GM21619 (cell line): ENCODE measurements around the gene LPCAT1.

Experiments used
- ATAC-seq: cut with Tn5 transposase; IDR thresholded peaks from one replicate; pipeline ENCODE4 v1.9.1; 2021; ENCODE audit not compliant: unreplicated experiment

LPCAT1 gene

DNA sequence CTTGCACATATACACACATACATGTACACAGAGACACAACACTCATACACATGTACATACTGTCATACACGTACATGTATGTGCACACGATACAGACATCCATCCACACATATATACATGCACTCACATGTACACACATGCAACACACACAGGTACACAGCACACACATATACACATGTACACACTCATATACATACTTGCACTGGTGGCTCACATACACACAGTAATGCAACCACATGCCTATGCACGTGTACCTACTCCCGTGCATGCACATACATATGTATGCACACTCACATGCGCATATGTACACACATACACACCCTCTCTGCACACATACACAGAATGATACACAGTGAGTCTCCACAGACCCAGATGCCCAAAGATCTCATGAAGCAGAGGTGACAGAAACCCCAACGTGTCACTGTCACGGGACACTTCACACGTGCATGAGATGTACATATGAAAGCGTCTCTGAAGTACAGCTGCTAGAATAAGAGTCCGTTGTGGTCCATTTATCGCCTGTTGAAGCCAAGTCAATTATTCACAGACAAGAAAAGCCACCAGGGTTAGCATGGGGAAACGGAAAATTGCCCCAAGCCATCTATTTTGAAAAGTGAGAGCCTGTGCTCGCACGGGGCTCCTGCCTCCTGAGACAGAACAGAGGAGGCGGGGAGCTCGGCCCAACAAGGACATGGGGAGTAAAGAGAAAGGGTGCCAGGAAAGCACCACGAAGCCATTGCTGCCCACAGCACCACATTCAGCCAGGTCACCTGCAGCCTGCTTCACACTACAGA, 24.9 kb downstream of the LPCAT1 start:
- peak; percentile 31 for ATAC-seq

DNA sequence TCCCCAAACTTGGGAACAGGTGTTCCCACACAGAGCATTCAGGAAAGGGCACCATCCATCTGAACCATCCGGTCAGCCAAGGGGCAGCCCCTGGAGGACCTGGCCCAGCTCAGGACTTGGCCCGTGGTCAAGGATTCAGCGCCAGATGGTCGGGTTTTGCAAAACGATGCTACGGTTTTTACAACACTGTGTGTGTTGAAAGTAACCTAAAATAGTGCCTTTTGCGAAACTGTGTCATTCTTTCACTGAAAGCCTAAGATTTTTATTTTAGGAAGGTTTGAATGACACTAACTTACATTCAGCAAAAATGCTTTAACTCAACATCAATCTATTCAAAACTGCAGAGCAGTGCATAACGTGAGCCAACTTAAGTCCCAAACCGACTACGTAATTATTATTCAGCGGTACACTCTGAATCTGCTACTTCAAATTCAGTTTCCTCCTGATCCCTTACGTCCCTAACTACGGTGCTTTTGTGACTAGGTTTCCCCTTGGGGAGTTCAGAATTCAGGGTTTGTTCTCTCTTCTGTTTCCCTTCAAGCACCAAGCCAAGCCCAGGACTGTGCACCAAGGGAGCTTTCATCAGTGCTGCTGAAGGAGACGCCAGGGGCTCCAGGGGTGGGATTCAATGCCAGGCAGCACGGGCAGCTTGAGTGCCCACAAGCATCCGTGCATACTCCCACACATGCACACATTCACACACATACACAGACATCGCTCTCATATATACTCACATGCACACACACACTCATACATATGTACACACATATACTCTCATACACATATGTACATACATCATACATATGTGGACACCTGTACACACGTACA, 25.8 kb downstream of the LPCAT1 start:
- peak; percentile 26 for ATAC-seq

DNA sequence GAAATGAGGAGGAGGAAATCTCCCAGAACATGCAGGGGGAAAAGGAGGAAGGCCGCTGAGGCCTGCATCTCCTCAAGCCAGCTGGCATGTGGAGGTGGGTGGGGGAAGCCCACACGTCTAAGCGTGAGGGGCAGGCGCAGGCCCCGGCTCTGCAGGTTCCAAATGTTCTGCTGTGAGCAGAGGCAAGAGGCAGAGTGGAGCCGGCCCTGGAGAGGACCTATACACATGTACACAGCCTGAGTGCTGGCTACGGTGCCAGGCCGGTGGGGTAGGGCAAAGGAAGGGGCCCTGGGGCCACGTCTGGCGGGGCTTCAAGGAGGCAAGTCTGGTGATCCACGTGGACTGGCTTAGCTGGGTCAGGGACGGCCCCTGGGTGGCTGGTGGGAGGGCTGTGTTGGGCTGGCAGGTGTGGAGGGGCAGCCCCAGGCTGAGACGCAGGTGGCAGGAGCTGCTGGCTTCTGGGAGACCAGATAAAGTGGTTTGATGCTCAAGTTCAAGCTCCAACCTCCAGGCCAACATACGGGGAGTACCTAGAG, 26.4 kb downstream of the LPCAT1 start:
- ATAC-seq: peak; percentile 24

DNA sequence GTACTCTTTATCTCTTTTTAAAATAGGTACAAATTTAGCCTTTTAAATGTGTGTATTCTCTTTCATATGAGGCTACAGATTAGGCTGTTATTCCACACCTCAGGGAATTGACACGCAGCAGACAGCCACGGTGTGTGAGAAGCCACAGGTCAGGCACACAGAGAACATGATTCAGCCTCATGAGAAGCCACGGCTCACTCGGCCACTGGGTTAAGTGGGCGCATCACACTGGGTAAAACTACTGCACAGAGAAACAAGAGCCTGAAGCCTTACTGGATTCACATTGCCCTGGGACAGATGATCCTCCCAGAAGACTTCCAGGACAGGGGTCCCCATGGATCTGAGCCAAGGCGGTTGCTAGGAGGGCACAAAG, 28.2 kb downstream of the LPCAT1 start:
- no peak for ATAC-seq

DNA sequence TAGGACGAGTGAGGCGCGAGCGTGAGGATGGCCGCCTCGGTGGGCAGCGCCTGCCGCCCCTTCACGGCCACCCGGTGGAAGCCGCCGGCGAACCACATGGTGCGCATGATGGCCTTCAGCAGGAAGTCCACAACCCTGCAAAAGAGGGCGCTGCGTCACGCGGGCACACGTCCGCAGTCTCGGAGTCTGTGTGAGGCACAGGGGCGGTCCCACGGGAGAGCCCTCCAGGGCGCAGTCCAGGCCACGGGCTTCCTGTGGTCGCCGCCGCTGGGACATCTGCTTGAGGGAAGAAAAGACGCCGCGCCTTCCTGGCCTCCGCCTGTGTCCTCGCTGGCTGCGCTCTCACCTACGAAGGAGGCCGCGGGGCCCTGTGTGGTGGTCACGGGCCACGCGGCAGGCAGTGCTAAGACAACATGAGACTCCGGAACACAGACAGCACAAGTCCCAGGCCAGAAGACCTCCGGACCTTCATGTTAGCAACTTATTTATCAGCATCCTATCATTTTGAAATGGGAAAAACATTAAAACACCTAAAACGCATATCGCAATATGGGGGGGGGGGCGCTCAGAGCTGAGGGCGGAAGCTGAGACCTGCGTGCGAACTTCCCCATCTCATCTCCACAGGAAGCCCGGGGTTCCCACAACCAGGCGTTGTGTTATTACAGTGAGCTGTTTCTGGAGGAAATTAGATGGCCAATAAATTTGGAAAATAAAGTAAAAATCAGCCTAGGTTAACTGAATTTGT, 28.8 kb downstream of the LPCAT1 start:
- peak; percentile 35 for ATAC-seq

DNA sequence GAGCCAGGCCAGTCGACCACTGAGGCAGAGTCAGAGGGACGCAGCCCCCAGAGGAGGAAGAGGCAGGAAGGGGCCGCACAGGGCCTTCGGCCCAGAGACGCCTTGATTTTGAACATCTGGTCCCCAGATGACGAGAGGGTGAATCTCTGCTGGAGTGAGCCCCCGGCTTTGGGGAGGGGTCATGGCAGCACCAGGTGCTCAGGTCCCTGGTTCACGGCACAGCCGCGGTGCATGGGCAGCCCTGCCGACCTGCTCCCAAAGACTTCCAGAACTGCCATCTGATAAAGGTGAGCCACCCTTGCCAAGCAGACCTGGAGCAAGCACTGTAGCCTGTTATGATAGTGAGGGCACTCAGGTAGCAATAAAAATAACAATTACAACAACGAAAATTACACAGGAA, 29.8 kb downstream of the LPCAT1 start:
- ATAC-seq: no peak

DNA sequence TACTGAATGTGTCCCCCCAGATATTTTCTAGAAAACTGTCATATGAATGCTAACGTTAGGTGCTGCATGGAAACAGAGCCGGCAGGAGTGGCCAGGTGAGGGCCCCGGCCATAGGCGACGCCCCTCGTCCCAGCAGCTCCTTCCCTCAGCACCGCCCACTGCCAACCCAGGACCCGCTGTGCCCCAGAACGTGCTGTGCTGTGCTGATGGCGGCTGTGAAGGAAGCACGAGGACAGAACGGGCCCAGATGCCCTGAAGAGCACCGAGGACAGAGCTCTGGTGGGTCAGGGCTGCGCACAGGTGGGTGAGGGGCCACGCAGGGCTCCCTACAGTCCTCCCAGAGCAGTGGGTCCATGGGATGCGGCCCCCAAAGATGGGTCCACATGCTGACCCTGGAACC, 30.3 kb downstream of the LPCAT1 start:
- ATAC-seq: no peak

DNA sequence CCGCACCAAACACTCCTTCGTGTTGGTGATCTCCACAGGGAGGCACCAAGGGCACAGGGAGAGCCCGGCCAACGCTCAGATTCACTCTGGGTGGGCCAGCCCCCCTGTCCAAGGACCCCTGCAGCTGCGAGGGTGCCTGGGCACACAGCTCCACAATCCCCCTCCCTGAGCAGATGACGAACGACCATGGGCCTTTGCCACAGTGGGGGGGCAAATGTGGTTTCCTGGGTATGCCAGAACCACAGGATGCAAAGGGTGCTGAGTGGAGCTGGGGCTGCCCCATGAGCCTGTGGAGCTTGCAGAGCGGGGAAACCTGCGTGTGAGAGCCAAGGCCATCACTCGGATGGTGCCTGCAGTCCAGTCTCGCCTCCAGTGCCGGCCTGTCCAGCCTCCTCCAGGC, 31.0 kb downstream of the LPCAT1 start:
- ATAC-seq: no peak

DNA sequence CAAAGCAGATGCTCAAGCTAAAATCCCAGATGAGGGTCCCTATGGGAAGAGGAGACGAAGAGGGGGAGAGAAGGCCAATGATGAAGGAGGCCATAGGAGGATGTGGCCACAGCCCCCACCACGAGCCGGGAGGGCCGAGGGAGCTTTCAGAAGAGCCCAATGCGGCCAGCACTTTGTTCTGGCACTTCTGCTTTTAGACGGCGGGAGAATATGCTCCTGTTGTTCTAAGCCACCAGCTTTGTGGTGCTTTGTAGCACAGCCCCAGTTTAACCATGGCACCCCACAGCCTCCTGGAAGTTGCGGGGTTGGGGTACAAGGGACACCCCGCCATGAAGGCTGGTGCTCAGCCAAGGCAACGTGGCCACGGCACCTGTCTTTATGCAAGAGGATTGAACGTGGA, 33.4 kb downstream of the LPCAT1 start:
- no peak for ATAC-seq

DNA sequence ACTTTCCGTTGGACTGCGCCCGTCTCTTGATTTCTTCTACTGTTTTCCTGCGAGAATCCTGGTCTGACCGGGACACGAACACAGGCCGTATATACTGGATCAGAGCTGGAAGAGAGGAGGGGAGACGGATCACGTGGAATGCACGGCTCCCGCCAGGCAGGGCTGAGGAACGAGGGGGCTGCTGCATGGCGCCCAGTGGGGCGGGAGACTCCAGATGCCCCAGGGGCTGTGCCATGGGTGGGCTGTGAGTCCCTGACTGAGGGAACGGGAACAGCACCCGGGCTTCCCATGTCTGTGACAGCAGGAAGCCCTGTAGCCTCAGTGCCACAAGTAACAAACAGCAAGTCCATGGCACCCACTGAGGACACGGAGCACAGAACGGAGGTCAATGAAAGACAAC, 34.0 kb downstream of the LPCAT1 start:
- ATAC-seq: no peak

DNA sequence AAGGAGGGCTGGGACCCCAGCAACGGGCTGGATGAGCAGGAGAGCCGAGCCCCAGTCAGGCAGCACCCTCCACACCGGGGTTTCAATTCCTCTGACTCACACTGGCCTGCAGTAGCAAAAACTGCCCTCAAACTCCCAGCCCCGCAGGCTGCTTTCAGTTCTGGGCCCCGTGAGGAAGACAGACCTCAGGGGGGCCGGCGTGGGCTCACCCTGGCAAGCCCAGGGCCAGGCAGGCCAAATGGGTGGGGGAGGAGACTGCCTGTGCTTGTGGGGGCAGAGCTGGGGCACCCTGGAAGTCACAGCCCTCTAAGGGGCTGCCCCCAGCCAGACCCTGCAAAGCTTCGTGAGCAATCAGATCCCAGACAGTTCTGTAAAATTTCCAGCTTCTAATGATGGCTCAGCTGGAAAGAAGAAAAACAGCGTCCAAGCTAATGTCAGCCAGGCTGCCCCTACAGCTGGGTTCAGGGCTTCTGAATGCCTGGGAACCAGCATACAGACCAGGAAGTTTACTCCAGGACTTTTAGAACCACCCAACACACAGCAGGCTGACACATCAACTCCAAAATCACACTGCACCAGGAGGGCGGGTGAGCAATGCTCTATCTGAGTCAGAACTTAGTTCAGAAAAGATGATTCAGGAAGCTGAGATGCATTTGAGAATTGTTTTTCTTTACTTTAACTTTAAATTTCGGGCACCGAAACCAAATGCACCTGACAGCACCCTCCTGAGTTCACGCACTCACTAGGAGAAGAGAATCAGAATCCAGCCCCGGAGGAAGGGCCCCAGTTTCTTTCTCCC, 34.7 kb downstream of the LPCAT1 start:
- ATAC-seq: peak; percentile 45

DNA sequence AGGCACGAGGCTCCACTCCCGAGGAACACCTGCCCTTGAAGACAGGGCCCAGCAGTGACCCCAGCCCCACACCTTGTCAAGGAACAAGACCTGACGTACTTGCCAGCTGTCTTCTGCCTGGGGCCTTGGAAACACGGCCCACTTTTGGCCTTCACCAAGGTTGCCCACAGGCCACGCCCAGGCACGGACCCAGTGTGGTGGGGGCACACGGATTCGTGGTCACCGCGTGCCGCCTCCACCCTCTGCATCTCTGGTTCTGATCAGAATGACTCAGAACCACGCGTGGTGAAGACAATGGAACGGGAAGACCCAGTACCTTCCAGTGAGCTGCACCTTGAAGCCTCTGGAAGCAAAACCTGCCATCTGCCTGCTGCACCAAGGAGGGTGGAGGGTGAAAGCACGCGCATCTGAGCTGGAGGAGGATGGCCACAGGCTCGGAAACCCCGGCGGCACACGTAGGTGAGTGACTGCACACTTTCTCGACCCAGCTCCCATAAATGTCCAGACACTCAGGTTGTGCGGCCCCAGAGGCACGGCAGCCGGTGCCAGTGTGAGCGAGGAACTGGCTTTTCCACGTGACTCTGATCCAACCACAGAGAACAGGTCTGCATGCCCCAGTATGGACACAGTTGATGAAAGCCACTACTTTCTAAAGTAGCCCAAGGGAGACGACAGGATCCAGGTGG, 36.5 kb downstream of the LPCAT1 start:
- ATAC-seq: no peak

DNA sequence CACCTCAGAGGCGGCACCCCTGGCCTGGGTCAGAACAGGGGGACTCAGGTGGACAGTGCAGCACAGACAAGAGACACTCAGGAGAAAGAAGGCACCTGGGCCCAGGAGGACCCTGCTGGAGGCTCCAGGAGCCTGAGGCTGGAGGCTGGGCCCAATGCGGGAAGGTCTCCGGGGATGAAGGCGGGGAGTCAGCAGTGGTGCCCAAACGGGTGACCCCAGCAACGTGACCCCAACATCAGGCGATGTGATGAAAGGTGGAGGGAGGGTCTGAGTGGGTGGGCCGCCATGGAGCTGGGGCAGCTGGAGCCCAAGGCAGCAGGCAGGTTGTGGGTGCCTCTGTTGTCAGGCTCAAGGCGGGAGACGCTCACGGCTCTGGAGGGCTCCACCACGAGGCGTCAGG, 37.5 kb downstream of the LPCAT1 start:
- no peak for ATAC-seq

DNA sequence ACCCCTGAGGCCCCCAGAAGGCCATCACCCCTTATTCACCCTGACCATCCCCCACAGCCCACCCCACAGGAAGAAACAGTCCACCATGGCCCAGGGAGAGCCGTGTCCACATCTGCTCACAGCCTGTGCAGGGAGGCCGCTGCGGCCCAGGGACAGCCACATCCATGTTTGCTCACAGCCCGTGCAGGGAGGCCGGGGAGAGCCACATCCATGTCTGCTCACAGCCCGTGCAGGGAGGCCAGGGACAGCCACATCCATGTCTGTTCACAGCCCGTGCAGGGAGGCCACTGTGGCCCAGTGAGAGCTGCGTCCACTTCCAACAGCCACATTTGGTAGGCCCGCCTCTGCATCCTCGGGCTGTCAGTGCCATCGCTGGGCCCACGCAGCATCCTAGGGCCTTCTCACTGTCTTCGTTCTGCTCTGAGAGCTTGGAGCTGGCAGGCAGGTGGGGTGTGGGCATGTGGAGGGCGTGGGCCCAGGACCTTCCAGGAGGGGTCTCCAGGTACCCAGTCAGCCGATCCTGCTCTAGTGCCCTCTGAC, 38.1 kb downstream of the LPCAT1 start:
- no peak for ATAC-seq

DNA sequence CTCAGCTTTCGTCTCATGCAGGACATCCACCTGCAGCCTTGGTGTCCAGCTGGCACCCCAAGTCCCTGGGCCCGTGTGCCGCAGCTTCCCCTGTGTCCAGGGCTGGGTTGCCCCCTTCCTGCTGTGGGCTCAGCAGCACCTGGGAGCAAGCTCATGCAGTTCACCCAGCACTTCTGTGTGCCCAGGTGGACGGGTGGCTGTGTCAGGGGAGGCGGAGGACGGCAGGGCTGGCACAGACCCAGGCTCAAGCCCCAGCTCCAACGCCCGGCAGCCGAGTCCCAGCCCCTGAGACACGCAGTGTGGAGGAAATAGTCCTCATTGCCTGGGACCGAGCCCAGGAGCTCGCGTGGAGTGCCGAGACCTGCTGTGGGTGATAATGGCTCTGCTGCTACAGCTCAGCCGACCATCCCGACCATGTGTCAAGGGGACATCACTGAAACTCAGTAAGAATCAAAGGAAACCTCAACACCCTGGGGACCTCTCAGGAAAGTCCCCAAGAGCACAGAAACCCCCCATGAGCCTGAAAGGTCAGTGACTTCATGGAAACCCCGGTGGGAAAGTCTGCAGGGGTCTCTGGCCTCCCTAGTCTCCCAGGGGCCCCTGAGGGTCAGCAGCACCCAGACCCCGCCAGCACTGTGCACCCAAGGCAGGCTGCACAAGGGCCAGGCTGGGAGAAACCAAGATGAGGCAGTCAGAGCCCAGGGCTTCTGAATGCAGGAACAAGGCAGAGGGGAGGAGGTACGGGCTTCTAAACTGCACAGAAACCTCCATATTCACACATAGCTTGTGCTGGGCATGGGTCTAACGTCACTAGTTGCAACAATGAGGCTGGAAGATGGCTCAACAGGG, 38.8 kb downstream of the LPCAT1 start:
- peak; percentile 52 for ATAC-seq

DNA sequence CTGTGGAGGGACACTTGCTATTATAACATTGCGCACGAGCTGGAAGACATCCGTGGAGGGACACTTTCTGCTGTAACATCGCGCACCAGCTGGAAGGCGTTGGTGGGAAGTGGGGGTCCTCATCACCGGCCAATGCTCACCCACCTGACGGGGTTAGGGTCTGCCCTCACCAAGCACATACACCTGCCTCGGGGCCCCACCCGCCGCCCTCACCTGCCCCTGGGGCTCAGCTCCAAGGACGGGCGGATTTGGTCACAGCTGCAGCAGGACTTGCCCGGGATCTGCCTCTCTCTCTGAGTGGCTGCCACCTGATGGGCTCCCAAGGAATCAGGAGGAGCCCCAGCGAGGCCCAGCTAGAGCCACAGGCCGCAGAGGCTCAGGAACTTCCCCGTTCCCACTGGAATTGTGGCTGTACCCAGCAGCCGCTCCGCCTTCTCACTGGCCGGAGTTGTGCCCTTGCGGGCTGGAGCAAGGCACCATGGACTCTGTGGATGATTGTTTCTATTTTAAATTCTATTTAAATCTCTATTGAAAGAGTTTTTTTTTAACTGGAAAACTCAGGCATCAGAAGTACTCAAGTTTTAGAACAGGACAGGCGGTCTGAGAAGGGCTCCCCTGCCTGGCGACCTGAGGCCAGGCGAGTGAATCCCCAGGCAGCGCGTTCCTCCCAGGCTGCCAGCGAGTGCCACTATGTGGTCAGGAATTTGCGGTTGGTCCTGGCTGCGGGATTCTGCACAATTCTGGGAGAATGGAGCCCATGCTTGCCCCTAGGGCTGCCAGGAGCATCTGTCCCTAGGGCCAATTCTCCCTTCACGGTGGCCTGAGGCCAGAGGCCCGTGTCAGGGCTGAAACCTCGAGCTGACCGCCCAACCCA, 39.7 kb downstream of the LPCAT1 start:
- no peak for ATAC-seq

DNA sequence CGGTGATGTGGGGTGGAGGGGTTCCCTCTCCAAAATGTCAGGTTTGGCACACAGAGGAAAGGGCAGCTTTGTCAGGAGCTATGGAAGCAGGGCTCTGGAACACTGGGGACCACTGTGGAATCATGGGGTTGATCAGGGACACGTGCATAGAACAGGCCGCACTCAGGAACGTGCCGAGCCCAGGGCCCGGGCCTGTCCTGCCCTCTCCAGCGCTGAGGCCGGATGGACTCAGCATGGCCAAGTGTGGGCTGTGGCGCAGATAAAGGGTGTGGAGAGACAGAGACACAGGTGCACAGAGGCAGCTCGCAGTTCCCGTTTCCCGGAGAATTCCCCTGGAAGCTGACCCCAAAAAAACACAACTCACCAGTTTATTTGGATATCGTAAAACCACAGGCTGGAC, 40.7 kb downstream of the LPCAT1 start:
- no peak for ATAC-seq

DNA sequence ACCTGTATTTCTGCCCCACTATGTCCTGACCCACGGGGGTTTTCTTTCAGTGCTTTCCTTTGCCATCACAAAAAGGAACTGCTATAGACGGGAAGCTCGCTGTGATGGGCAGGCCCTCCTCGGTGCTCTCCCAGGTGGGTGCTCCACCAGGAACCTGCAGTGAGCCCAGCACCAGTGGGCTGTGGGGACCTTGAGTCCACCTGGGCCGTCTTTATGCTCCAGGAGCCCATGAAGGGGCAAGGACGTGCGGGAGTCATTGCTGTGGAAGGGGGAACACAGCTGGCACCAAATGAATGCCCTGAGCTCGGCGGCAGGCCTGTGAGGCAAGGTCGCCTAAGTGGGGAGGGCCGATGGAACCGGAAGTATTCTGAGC, 41.8 kb downstream of the LPCAT1 start:
- ATAC-seq: no peak
